Type B pancreatic cell (in vitro differentiated cells): ENCODE measurements around the gene PIK3C2A. TPM values are rescaled to one million over a fixed set of nuclear protein-coding genes. Genes with fewer than 3 reads are reported as not detected.

Experiments
- DNase-seq: peaks from one replicate; pipeline ENCODE4 v3.0.0; 2021; ENCODE audit warnings: mixed read lengths; ENCODE audit not compliant: unreplicated experiment; ENCODE audit errors: extremely low spot score
- H3K27ac Mint-ChIP-seq: 2 replicates; pipeline ENCODE4 v1.8.0; 2021; ENCODE audit warnings: mild to moderate bottlenecking, mixed read lengths
- H3K27me3 Mint-ChIP-seq: 2 replicates; pipeline ENCODE4 v1.8.0; 2021; ENCODE audit warnings: mixed read lengths
- H3K36me3 Mint-ChIP-seq: 2 replicates; pipeline ENCODE4 v1.8.0; 2021; ENCODE audit warnings: mixed read lengths
- H3K4me1 Mint-ChIP-seq: one replicate; pipeline ENCODE4 v1.8.0; 2021; ENCODE audit warnings: mixed read lengths; ENCODE audit not compliant: unreplicated experiment
- H3K4me3 Mint-ChIP-seq: 2 replicates; pipeline ENCODE4 v1.8.0; 2021; ENCODE audit warnings: mild to moderate bottlenecking, mixed read lengths
- H3K9me3 Mint-ChIP-seq: 2 replicates; pipeline ENCODE4 v1.8.0; 2021; ENCODE audit warnings: mixed read lengths
- CTCF ChIP-seq: fragments of 200-600 bp; sonication (generic); conservative IDR thresholded peaks from 2 replicates; pipeline ENCODE4 v1.5.0; 2021; ENCODE audit warnings: antibody characterized with exemption, mild to moderate bottlenecking
- total RNA-seq: library from RNA; stranded (reverse); gene quantifications from 2 replicates; pipeline ENCODE4 v1.2.1, GENCODE V29; 2021; ENCODE audit warnings: low replicate concordance

PIK3C2A gene
- total RNA-seq, 1 donor from 2014 or later, result 79.2 TPM

- no peak for DNase-seq
- Mint-ChIP-seq H3K9me3 (no peaks in the 10 kb centered on the region), H3K4me3 (peak overlapping the region; percentile 97), H3K27me3 (no peaks in the 10 kb centered on the region), H3K36me3 (peaks cover 8% of the 10 kb centered on the region), H3K4me1 (peaks cover 21% of the 10 kb centered on the region), H3K27ac (peak overlapping the region; percentile 98)
- peak; percentile 30 for TF ChIP-seq CTCF
Measured at GRCh38 chr11:17208257-17208999, 642 bp upstream of the PIK3C2A start.

- peaks cover 23% of the 10 kb centered on the region for H3K4me1 Mint-ChIP-seq
- DNase-seq, result no peak
- no peaks in the 10 kb centered on the region for H3K9me3 Mint-ChIP-seq
- peaks cover 15% of the 10 kb centered on the region for H3K36me3 Mint-ChIP-seq
- H3K4me3 Mint-ChIP-seq, result peak overlapping the region; percentile 97
- H3K27ac Mint-ChIP-seq, result peak overlapping the region; percentile 98
- no peaks in the 10 kb centered on the region for H3K27me3 Mint-ChIP-seq
- no peak for TF ChIP-seq CTCF
Measured at GRCh38 chr11:17206463-17206862, 1.3 kb downstream of the PIK3C2A start.

- H3K27me3 Mint-ChIP-seq, result no peaks in the 10 kb centered on the region
- DNase-seq, result no peak
- H3K4me1 Mint-ChIP-seq, result peaks cover 18% of the 10 kb centered on the region
- peaks cover 40% of the 10 kb centered on the region for H3K36me3 Mint-ChIP-seq
- TF ChIP-seq CTCF, result no peak
- H3K9me3 Mint-ChIP-seq, result no peaks in the 10 kb centered on the region
- H3K4me3 Mint-ChIP-seq, result no peak overlapping the region
- H3K27ac Mint-ChIP-seq, result no peak overlapping the region
Measured at GRCh38 chr11:17197431-17197898, 10.3 kb downstream of the PIK3C2A start.

- Mint-ChIP-seq H3K36me3 (peaks cover 23% of the 10 kb centered on the region), H3K4me1 (no peaks in the 10 kb centered on the region), H3K27ac (no peak overlapping the region), H3K9me3 (no peaks in the 10 kb centered on the region), H3K27me3 (no peaks in the 10 kb centered on the region), H3K4me3 (no peak overlapping the region)
- DNase-seq, result no peak
- TF ChIP-seq CTCF, result no peak
Measured at GRCh38 chr11:17188675-17189074, 19.1 kb downstream of the PIK3C2A start.

GRCh38 chr11:17186932-17187692 is 20.7 kb downstream of the PIK3C2A start:
- H3K4me1 Mint-ChIP-seq, result no peaks in the 10 kb centered on the region
- no peak overlapping the region for H3K4me3 Mint-ChIP-seq
- H3K9me3 Mint-ChIP-seq, result no peaks in the 10 kb centered on the region
- H3K27ac Mint-ChIP-seq, result peak overlapping the region; percentile 1
- no peak for TF ChIP-seq CTCF
- peaks cover 18% of the 10 kb centered on the region for H3K36me3 Mint-ChIP-seq
- no peaks in the 10 kb centered on the region for H3K27me3 Mint-ChIP-seq
- DNase-seq, result no peak
